ELR (cell line): ENCODE data around the gene XCR1.
A peak's percentile ranks its signal among the peaks of the same experiment; 100 is the strongest.
"Not testable (repeated sequence)": the region's sequence is repeated elsewhere in the genome, so short reads cannot be mapped to it uniquely, and the experiment has no call there.

ENCODE experiments used
- DNase-seq: peaks from one replicate; pipeline ENCODE4 v3.0.0-alpha.2; 2015; ENCODE audit warnings: low read depth

XCR1 gene, protein sequence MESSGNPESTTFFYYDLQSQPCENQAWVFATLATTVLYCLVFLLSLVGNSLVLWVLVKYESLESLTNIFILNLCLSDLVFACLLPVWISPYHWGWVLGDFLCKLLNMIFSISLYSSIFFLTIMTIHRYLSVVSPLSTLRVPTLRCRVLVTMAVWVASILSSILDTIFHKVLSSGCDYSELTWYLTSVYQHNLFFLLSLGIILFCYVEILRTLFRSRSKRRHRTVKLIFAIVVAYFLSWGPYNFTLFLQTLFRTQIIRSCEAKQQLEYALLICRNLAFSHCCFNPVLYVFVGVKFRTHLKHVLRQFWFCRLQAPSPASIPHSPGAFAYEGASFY

DNA sequence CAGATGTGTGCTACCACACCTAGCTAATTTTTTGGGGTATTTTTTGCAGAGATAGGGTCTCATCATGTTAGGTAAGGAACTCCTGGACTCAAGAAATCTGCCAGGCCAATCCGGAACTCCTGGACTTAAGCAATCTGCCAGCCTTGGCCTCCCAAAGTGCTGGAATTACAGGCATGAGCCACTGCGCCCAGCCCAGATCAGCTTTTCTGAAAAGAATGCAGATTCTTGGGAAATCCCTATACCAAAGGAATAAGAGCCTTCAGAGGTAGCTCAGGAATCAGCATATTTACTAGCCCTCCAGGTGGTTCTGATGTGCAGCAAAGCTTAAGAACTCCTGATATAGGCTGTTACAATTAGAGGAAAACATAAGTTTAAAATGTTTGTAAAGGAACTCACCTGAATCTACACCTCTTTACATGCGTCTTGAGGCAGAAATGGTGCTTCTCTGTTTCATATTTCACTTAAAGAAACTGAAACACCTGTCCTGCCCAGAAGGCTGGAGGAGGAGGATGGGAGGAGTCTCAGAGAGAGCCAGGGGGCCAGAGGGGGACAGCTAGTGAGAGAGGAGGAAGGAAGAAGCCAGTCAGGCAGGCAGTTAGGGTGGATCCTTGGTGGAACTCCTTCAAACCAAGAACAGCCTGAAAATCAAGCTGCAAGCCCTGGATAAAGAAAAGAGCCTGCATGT lies at the start of gene XCR1:
TSS of gene XCR1 (minus strand) at position 463 of the 685 bp plus-strand sequence. CDS start 5,536 bp downstream, outside the sequence.
- no peak for DNase-seq

DNA sequence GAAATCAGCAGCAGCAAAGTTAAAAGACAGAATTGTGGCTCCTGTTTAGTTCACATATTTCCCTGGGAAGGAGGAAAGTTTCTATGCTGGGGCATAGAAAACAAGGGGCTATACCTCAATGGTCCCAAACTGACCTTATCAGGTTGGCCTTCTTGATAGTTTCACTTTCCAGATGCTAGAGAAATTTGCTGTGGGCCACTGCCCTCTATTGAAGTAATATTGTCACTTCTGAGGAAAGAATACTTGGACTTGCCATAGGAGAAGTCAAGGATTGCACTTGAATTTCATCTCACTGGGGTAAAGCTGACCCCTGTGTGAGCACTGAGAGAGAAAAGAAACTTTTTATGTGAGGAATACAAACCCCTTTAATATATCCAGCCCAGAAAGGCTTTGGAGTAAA lies 49.3 kb upstream of the XCR1 start:
- DNase-seq = peak; percentile 53

DNA sequence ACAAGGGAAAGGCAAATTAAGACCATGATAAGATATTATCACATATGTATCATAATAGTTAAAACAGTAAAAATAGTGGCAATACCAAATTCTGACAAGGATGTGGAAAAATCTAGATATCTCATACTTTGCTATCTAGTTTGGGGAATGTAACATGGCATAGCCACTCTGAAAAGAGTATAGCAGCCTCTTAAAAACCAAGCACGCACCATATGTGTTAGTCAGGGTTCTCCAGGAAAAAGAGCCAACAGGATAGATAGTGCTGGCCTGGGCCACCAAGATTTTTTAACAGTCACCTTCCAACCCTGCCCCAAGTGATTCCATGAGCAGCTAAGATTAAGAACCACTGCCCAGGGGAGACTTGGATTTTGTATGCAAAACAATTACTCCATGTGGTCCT lies 48.5 kb upstream of the XCR1 start:
- no peak for DNase-seq

DNA sequence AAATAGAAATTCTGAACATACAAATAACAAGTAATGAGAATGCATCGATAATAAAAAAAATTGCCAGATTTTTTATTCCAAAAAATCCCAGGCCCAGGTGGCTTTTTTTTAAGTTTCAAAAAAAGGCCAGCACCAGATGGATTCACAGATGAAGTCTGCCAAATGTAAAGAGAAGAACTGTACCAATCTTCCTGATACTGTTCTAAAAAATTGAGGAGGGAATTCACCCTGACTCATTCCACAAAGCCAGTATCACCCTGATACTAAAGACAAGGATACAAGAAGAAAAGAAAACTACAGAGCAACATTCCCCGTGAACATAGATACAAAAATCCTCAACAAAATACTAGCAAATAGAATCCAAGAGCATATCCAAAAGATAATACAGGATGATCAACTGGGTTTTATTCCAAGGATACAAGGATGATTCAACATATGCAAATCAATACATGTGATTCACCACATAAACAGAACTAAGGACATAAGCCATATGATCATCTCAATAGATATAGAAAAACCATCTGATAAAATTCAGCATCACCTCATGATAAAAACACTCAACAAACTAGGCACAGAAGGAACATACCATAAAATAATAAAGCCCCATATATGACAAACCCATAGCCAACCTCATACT lies 44.1 kb upstream of the XCR1 start:
- DNase-seq = peak; percentile 51

DNA sequence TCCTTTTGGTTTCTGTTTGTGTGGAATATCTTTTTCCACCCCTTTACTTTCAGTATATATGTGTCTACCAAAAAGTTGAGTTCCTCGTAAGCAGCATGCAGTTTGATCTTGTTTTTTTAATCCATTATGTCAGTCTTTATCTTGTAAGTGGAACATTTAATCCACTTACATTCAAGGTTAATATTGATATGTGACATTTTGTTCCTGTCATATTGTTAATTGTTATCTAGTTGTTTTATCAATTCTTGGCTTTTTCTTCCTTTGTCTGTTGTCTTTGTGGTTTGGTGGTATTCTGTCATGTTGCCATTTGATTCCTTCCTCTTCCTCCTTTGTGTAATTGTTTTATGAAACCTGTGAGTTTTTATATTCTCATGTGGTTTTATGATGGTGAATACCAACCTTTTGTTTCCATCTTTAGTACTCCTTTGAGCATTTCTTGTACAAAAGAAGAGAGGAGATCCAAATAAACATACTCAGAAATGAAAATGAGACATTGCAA lies 43.4 kb upstream of the XCR1 start:
- DNase-seq = no peak

DNA sequence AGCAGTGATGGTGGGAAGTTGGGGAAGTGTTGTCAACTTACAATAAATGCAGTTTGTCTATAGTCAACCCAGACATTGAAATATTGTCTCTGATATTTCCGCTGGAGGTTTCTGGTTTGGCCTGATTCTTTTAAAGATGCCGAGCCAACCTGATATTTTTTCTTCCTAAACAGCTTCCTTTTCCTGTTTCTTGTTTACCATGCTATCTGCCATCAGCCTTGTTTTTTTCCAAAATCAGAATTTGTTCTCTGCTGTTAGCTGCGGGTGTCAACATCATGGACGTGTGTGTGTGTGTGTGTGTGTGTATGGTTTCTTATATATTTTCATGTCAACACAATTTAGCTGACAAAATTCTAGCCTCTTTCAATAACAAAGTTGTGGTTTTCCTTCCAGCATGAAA lies 41.2 kb upstream of the XCR1 start:
- no peak for DNase-seq

DNA sequence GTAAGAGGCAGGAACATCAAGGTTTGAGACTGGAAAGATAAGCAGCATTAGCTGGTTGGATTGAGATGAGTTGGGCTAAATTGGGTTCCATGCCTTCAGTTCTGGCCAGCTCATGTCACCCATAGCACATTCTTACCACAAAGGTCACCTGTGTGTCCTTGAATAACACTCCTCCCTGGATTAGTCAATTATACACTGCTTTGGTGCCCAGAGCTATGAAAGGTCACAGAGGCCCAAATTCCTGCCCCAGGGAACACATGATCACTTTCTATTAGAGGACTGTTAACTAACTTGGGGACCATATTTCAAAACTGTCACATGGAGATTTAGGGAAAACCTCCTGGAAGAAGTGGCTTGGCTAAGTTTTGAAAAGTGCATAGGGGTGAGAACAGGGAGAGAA lies 40.1 kb upstream of the XCR1 start:
- no peak for DNase-seq

DNA sequence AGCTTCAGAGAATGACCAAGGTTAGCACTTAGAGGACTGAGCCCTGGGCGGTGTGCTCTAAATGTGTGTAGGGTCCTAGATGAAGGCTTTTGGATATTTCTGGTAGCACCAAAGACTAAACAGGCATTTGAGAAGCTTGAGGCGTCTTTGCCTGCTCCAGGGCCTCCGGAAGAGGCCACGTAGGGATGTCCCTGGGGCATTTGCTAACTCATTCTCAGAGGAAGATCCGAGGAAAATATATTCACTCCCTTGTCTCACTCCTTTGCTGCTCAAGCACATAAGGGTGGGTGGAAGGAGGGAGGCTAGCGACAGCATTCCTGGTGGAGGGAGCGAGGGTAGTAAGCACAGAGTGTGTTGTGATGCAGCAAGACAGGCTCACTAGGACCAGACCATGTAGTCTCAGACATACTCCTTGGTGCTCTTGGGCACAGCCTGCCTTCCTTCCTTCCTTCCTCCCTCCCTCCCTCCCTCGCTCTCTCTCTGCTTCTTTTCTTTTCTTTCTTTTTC lies 38.5 kb upstream of the XCR1 start:
- peak; percentile 13 for DNase-seq

DNA sequence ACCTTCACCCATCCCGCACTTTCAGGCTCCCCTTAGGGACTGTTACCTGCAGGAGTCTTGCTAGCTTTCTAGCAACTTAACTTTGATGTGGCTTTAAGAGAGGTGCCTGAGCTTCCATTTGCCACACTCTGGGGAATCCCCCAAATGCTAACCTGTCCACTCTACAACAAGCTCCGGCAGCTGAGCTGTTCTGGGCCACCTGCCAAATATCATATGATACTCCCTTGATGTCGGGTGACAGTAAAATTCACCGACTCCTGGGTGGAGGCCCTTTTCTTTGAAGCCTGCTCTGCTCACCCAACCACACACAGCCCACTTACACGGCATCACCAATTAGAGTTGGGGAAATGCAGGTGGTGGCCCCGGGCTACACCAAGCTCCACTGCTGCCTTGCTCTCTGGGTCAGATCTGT lies 38.0 kb upstream of the XCR1 start:
- DNase-seq = peak; percentile 42

DNA sequence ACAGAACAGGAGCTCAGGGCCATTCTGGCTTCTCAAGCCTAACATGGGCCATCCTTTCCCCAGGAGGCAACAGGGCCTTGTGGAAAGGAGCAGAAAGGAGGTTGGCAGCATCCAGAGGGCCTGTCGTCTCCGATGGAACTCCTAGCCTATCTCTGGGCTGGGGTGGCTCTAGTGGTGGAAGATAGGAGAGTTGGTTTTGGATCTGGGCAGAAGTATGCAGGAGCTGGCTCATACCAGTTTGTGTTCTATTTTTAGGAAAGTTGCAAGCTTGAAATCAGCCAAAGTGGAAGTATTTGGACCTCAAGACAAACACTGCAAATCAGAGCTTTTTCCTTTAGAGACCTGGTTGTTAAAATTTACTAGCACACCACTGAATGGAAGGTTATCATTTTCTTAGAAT lies 35.4 kb upstream of the XCR1 start:
- no peak for DNase-seq

DNA sequence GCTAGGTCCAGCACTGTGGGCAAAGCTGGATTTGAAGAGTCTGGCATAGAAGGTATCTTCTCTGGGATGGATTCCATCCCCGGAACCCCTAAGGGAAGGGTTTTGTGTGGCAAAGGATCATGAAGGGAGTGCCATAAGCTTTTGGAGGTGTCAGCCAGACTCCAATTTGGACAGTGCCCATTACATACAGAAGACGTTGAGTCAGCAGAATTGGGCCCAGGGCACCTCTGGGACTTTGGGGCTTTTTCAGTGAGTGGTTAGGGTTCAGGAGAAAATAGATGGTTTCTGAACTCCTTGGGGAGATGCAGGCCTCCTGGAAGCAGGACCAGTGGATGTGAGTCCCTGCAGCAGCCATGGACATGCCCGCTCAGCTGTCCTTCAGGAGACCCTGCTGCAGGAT lies 34.6 kb upstream of the XCR1 start:
- DNase-seq = no peak

DNA sequence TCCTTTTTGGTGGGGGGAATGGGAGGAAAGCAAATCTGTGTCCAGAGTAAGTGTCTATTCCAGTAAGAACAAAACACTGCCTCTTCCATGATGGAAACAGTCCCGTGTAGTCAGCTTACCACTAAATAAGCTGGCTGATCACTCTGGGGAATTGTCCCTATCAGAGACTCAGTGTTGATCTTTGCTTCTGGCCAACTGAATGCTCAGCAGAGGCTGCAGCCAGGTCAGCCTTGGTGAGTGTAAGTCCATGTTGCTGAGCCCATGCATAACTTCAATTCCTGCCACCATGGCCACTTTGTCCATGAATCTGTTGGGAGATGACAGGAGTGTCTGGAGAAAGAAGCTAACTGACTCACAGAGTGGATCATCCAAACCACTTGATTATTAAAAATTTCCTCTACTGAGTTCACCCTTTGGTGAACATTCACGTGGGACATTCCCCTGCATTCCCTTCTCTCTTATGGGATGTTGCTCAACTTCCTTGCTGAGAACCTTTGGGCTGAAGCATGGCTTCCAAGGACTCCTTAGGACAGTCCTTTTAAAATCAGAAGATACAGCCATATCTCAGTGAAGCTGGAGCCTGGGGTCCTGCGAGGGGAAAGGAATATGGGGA lies 33.9 kb upstream of the XCR1 start:
- DNase-seq = no peak

DNA sequence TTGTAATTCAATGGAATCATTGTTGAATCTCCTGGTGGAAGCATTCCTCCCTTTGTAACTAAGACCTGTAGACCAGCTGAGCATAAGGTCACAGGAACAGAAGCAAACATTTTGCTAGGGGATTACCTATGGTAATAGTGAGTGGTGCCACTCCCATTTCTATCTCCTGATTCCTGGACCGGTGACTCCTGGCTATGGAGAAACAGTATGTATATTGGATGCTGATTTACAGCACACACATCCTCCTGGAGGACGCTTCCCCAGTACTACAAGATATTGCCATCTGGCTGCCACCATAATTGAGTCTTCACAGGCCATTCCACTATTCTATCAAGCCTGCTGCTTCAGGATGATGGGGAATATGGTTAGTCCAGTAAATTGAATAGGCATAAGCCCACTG lies 33.3 kb upstream of the XCR1 start:
- no peak for DNase-seq

DNA sequence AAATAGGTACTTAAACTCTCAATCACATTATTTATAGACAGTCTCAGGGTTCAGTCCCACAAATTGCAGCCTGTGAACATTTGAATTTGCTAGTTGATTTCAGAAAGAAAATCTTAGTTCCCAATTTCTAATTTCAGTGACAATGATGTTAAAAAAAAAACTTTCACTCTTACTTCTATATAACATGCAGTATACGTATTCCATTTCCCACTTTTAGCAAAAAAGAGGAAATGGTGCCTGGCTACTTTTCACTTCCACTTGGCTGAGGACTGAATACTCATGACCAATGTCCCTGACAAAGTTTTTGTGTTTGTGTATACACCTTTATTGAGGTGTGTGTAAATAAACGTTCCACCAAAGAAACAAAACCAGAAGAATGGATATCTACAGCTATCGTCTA lies 32.1 kb upstream of the XCR1 start:
- no peak for DNase-seq

DNA sequence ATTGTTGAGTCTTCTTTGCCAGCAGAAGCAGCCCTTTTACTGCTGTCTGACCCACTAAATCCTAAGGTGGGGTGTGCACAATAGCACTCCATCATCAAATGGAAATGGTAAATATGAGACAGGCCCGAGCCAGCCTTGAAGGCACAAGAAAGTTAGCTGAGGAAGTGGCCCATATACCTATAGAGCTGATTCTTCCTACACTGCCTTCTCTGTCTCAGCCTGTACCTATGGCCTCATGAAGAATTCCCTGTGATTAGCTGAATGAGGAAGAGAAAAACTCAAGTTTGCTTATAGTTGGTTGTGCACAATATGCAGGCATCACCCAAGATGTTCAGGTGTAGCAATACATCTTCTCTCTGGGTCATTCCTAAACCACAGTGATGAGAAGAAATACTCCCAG lies 31.7 kb upstream of the XCR1 start:
- DNase-seq = no peak

DNA sequence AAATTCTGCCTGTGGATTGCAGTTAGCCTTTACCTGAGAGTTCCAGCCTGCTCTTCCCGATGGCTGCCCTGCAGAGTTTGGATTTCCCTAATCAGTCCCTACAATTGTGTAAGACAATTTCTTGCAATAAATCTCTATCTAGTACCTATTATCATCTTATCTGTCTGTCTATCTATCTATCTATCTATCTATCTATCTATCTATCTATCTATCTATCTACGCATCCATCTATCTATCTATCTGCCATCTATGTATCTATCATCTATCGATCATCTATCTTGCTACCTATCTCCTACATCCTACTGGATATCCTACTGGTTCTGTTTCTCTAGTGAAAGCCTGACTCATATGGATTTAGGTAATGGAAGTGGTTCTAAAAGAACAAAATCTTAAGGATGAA lies 30.4 kb upstream of the XCR1 start:
- no peak for DNase-seq

DNA sequence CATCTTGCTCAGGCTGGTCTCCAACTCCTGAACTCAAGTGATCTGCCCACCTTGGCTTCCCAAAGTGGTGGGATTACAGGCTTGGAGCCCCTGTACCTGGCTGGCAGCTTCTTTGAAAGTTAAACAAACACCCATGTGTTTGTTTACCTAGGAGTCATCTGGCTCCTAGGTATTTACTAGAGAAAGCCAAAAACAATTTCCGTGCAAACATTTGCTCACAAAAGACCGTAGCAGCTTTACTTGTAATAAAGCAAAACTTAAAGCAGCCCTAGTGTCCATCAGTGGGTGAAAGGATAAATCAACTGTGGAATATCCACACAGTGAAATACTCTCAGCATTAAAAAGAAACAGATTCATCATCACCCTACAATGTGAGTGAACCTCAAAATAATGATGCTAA lies 29.4 kb upstream of the XCR1 start:
- no peak for DNase-seq

DNA sequence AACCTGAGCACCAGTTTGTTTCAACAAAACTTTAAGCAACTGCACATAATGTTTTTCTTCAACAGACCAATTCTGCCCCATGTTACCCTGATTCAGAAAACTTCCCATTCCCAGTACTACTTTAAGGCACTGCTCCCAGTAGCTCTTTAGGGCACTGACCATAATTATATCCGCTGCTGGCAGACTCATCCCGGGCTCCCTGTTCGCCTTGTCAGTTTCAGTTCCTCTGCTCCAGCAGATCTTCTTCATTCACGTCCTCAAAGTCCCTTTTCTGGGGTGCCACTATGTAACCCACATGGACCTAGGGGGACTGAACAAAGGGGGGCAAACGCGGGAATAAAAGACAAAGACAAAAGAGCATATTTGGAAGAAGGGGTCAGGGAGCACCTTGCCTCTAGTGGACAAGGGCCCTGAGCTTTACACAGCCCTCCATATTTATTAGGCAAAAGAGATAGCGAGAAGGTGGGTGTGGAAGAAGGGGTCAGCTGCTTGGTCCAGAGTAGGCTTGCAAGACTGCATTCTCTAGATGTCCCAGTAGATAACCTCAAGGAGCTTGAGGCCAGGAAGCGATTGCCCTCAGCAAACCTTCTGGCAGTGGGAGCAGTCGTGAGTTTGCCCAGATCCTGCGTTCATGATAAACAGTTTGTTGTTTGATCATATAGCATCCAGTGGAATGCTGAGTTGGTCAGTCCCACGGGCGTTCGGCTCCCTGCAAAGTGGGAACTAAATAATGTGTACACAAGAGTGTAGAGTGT lies 26.7 kb upstream of the XCR1 start:
- not testable (repeated sequence) for DNase-seq

DNA sequence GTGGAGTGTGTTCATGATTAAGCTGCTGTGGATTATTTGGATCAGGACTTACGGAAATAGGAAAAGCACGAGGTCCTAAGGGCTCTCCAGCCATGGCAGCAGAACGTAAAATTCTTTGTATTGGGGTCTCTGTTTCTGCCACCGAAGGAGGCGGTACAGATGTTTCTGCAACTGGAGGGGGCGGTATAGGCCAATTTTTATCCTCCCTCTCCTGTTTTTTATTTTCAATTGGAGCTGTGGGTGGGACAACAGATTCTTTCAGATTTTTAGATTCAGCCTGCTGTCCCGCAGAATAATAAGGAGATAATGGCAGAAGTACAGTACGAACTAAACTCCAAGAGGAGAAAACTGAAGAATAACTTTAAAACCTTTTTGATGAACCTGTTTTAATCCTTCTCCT lies 26.0 kb upstream of the XCR1 start:
- not testable (repeated sequence) for DNase-seq

DNA sequence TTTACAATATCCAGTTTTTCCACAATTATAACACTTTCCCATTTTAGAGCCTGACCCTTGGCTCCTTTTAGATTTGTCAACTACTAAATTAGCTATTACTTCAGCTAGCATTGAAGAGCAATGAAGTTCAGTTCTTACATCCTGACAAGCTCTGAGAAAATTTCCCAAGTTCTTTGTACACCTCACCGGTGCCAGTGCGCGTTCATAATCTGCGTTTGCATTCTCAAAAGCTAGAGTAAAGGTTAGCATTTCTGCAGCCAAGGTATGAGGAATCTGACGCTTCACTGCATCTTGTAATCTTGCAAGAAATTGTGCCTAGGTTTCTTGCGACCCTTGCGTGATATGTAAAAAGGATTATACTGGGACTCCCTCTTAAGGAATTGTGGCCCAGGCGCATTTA lies 25.2 kb upstream of the XCR1 start:
- no peak for DNase-seq

DNA sequence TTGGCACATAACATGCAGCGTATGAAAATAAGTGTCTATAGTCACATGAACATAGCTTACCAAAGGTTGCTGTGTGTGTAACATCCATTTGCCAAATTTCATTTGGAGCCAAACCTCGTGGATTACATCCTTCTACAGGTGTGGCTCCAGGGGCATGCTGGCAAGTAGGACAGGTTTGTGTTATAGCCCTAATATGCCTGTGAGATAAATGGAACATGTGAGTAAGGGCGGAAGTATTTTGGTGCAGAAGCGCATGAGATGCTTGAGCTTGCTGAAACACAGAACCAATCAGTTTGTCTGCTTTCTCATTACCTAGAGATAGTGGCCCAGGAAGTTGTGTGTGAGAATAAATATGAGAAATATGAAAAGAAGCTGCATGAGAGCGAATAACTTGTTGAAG lies 21.8 kb upstream of the XCR1 start:
- no peak for DNase-seq

DNA sequence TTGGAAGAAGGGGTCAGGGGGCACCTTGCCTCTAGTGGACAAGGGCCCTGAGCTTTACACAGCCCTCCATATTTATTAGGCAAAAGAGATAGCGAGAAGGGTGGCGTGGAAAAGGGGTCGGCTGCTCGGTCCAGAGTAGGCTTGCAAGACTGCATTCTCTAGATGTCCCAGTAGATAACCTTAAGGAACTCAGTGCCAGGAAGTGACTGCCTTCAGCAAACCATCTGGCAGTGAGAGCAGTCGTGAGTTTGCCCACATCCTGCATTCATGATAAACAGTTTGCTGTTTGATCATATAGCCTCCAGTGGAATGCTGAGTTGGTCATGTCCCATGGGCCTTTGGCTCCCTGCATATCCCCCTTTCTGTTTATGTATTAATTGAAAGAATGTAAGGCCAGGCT lies 18.9 kb upstream of the XCR1 start:
- peak; percentile 78 for DNase-seq
